ENCODE results near the gene SLC9A3.

Gene SLC9A3

DNA sequence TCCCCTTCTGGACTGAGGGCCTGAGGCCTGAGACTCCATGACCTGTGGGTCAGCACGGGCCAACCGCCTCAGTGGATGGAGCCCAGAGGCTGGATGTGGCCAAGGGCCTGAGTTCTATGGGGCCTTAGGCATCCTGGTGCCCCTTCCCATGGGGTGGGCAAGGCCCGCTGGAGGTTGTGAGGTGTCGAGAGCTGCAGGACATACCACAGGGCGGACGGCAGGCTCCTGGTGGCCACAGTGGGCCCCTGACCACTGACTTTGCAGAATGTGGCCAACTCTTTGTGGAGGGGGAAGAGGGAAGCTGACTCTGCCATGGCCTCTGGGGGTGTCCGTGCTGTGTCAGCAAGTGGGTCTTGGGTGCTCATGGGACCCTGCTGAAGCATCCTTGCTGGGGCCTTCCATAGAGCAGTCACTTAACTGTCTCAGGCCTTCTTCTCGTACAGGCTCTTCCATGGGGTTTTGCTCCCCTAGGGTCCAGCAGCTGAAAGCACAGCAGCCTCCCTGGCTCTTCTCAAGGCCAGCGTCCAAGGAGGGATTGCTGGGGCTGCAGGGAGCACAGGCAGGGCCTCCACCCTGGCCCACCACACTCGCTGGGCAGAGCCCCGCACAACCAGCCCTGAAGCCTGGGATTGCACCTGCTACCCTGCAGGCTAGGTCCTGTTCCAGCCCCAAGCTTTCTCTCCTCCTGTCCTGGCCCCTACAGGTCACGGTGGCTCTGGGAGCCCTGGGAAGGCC lies 21.6 kb upstream of the SLC9A3 start:
- no peak for DNase-seq (ENCODE audit: insufficient read length, low spot score)
- TF ChIP-seq POLR2A (IDR thresholded peaks at IDR 0.05; ENCODE audit: low read depth, low read length) (no peak), TAF1 (IDR thresholded peaks at IDR 0.05; ENCODE audit: low read depth, low read length) (no peak), POU2F2 (IDR thresholded peaks at IDR 0.05; ENCODE audit: low read depth, low read length) (no peak), SPI1 (IDR thresholded peaks at IDR 0.05; ENCODE audit: low read depth, low read length) (no peak), PAX5 (IDR thresholded peaks at IDR 0.05; ENCODE audit: insufficient read depth, low read length, severe bottlenecking) (no peak), POLR2AphosphoS5 (IDR thresholded peaks at IDR 0.05; ENCODE audit: low read depth, low read length) (no peak)
- FAIRE-seq = no peak

DNA sequence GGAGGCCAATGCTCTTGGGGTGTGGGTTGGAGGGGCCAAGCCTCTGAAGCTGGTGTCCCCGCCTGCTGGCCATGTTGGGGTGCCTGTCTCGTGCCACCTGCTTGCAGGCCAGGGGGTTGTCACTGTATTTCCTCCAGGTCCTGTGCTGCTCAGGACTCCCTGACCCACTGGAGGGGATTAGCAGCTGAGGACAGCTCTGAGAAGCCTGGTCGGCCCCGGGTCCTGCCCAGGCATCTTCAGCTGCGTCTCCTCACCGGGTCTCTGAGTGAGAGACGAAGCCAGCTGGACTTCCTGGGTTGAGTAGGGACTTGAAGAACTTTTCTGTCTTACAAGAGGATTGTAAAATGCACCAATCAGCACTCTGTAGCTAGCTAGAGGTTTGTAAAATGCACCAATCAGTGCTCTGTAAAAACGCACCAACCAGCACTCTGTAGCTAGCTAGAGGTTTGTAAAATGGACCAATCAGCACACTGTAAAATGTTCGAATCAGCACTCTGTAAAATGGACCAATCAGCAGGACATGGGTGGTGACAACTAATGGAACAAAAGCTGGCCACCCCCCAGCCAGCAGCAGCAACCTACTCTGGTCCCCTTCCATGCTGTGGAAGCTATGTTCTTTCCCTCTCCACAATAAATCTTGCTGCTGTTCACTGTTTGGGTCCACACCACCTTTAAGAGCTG lies 20.6 kb upstream of the SLC9A3 start:
- no peak for TF ChIP-seq POU2F2 (IDR thresholded peaks at IDR 0.05; ENCODE audit: low read depth, low read length)
- no peak for TF ChIP-seq SPI1 (IDR thresholded peaks at IDR 0.05; ENCODE audit: low read depth, low read length)
- no peak for TF ChIP-seq POLR2A (IDR thresholded peaks at IDR 0.05; ENCODE audit: low read depth, low read length)
- FAIRE-seq (no peak), DNase-seq (ENCODE audit: insufficient read length, low spot score) (no peak)

DNA sequence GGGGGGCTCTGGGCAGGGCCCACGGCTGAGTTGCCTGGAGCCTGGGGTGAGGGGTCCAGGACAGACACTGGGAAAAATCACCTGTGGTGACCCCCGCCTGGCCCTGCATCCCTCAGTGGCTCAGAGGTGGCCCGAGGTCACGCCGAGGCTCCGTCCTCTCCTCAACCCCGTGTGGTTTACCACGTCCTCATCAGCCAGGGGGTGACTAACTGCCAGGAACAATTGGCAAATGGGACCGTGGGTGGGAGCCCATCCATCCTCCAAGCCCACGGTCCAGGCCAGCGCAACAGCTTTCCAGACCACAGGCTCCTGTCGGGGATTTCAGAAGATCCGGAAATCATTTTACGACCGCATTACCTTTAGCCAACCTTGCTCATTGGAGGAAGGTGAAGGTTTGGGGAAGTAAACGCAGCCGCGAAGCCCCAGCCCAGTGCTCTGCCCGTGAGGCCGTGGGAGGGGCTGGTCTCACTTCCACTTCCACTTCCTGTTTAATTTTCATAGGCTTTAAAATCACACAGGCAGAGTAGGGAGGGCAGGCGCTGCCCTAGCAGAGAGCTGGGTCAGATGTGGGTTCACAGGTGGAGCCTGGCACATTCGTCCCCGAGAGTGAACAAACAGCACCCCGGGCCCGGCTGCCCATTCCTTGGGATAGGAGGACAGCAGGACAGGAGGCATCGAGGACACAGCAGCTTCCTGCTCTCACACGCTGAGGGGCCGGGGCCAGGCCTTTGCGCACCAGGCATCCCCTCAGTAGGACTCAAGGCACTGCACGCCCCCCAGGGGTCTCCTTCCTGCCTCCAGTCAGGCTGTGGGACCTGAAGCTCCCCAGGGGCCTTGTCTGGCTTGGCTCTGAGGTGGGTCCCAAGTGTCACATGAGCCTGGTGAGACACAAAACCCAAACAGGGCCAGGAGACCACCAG lies 19.8 kb upstream of the SLC9A3 start:
- DNase-seq (ENCODE audit: insufficient read length, low spot score) (peak; percentile 97), FAIRE-seq (peak; percentile 98)
- TF ChIP-seq PAX5 (IDR thresholded peaks at IDR 0.05; ENCODE audit: insufficient read depth, low read length, severe bottlenecking) (no peak), SPI1 (IDR thresholded peaks at IDR 0.05; ENCODE audit: low read depth, low read length) (peak; percentile 97), TAF1 (IDR thresholded peaks at IDR 0.05; ENCODE audit: low read depth, low read length) (no peak)

DNA sequence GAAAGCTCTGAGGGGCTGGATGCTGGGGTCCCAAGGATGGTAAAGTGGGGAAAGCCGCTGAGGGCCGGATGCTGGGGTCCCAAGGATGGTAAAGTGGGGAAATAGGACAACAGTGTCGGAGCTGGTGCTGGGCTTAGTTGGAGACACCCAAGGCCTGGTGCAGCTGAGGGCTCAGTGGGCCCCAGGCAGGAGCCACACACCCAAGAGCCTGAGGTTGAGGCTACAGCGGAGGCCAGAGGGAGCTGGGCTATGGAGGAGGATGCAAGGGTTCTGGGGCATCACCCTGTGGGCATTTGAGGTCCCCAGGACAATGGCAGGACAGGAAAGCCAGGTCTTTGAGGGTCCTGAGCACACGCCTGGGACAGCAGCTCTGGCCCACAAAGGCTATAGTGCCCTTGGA lies 19.1 kb upstream of the SLC9A3 start:
- FAIRE-seq (no peak), DNase-seq (ENCODE audit: insufficient read length, low spot score) (no peak)
- TF ChIP-seq POLR2AphosphoS5 (IDR thresholded peaks at IDR 0.05; ENCODE audit: low read depth, low read length) = no peak
- no peak for TF ChIP-seq POU2F2 (IDR thresholded peaks at IDR 0.05; ENCODE audit: low read depth, low read length)
- no peak for TF ChIP-seq POLR2A (IDR thresholded peaks at IDR 0.05; ENCODE audit: low read depth, low read length)
- TF ChIP-seq TAF1 (IDR thresholded peaks at IDR 0.05; ENCODE audit: low read depth, low read length) = no peak

DNA sequence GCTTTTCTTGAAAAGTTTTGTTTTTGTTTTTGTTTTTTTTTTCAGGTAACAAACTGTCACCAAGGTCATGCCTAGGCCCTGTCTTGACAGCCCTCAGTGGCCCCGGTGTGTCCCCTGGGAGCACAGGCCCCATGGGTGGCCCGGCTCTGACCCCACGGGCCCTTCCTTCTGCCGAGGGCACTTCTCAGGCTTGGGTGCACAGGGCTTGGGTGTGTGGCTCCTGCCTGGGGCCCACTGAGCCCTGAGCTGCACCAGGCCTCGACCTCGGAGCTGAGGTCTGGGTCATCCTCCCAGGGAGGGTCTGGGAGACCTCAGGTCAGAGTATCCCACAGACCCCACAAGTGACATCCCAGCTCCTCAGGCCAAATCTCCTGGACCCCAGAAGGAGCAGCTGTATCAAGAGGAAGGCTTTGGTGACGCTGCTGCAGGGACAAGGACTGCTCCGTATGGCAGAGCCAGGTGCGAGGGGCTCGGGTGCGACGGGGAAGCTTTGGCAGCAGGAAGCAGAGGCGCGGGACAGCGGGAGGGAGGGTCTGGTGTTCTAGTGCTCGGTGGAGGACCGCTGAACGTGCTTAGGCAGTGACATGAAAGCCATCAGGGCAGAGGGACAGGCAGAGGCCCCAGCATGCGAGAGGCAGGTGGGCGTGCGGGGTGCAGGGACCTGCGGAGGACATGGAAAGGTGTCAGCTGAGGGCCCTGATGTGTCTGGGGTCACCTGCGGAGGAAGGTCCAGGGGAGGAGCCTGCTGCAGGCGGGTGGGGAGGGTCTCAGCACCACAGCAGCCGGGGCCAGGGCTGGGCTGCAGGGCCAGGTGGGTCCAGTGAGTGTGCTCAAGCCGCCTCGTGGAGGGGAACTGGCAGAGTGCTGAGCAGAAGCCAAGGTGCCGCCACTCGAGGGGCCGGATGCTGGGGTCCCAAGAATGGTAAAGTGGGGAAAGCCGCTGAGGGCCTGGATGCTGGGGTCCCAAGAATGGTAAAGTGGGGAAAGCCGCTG lies 18.4 kb upstream of the SLC9A3 start:
- no peak for DNase-seq (ENCODE audit: insufficient read length, low spot score)
- no peak for TF ChIP-seq TAF1 (IDR thresholded peaks at IDR 0.05; ENCODE audit: low read depth, low read length)
- no peak for TF ChIP-seq POLR2A (IDR thresholded peaks at IDR 0.05; ENCODE audit: low read depth, low read length)
- no peak for TF ChIP-seq SPI1 (IDR thresholded peaks at IDR 0.05; ENCODE audit: low read depth, low read length)
- TF ChIP-seq POU2F2 (IDR thresholded peaks at IDR 0.05; ENCODE audit: low read depth, low read length) = no peak
- no peak for TF ChIP-seq POLR2AphosphoS5 (IDR thresholded peaks at IDR 0.05; ENCODE audit: low read depth, low read length)
- no peak for TF ChIP-seq PAX5 (IDR thresholded peaks at IDR 0.05; ENCODE audit: insufficient read depth, low read length, severe bottlenecking)

DNA sequence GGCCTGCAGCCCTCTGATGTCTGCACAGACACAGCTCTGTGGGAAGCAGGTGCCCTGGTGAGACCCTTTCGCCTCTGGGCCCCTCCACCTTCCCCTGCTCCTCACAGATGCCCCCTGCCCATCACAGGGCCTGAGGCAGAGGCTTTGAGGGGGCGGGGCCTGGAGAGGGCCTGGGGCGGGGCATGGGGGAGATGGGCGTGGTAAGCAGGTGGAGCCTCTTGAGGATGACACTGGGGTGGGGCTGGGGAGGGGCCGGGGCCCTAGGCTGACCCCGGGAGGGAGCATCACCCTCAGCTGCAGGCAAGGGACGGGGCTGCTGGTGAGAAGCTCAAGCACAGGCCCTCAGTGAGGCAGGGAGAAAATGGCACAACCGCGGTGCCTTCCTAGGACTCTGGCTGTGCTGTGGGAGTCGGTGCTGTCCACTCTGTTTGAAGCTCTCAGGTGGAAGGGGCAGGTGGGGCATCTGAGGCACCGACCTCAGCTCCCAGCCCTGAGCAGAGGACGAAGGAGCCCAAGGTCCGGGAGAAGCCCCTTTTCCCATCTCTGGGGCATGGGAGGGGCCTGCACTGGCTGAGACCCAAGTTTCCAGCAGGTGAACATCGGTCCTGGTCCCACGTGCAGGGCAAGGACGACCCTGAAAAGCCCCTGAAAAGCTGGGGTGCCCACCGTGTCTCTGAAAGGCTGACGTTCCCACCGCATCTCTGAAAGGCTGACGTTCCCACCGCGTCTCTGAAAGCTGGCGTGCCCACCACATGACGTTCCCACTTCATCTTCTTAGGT lies 17.5 kb upstream of the SLC9A3 start:
- FAIRE-seq = no peak
- no peak for DNase-seq (ENCODE audit: insufficient read length, low spot score)
- TF ChIP-seq SPI1 (IDR thresholded peaks at IDR 0.05; ENCODE audit: low read depth, low read length) (no peak), TAF1 (IDR thresholded peaks at IDR 0.05; ENCODE audit: low read depth, low read length) (no peak), PAX5 (IDR thresholded peaks at IDR 0.05; ENCODE audit: insufficient read depth, low read length, severe bottlenecking) (no peak), POLR2AphosphoS5 (IDR thresholded peaks at IDR 0.05; ENCODE audit: low read depth, low read length) (no peak), POLR2A (IDR thresholded peaks at IDR 0.05; ENCODE audit: low read depth, low read length) (no peak), POU2F2 (IDR thresholded peaks at IDR 0.05; ENCODE audit: low read depth, low read length) (no peak)

More for the DNA sequence above, 18.4 kb upstream of the SLC9A3 start:
- FAIRE-seq = no peak

DNA sequence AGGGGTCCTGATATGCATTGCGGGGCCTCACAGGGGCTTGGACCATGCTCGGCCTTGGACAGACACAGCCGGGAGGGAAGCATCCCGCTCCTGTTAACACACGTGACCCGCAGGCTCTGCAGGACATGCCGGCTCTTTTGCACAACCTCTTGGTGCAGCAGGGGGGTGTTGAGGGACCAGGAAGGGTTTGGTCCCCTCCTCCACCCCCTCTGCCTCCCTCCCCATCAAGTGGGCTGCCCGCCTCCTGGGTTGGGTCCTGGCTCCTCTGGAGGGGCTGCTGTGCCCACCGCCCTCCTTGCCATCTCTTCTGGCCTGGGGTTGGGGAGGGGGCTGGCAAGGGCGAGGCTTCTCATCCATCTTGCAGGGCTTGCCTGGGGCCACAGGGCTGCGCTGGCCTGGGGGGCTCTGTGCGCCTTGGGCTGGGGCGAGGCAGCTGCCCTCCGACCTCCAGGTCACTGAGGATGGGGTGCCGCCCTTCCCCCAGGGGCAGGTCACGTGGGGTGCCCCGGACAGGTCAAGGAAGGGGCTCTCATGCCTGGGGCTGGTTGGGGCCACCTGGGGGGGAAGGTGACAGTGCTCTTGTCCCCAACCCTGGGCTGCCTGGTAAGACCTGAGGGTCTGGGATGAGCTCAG lies 16.8 kb upstream of the SLC9A3 start:
- FAIRE-seq (no peak), DNase-seq (ENCODE audit: insufficient read length, low spot score) (no peak)
- TF ChIP-seq TAF1 (IDR thresholded peaks at IDR 0.05; ENCODE audit: low read depth, low read length) (no peak), SPI1 (IDR thresholded peaks at IDR 0.05; ENCODE audit: low read depth, low read length) (no peak), POU2F2 (IDR thresholded peaks at IDR 0.05; ENCODE audit: low read depth, low read length) (no peak), POLR2AphosphoS5 (IDR thresholded peaks at IDR 0.05; ENCODE audit: low read depth, low read length) (no peak), POLR2A (IDR thresholded peaks at IDR 0.05; ENCODE audit: low read depth, low read length) (no peak), PAX5 (IDR thresholded peaks at IDR 0.05; ENCODE audit: insufficient read depth, low read length, severe bottlenecking) (no peak)
